HCT116 (cell line): ENCODE measurements around the gene POLR2A. TPM values are rescaled to one million over a fixed set of nuclear protein-coding genes. Genes with fewer than 3 reads are reported as not detected.

ENCODE experiments used
- ATAC-seq: fragments of 200-7000 bp; cut with Tn5 transposase; 2 replicates; pipeline ENCODE4 v1.9.1; 2020; ENCODE audit warnings: mild to moderate bottlenecking, moderate library complexity
- BruUV-seq: library from RNA; stranded (reverse); fragments of 400-500 nt; replicated peaks from 2 replicates; lab custom pipeline; 2021; lab: Mats Ljungman, UMichigan
- CTCF ChIA-PET: fragments of 300-600 bp; sonication (Branson Sonifier 250); formaldehyde crosslinking; loops from one replicate; lab custom pipeline; 2021; ENCODE audit warnings: antibody characterized with exemption; lab: Charles Lee
- POLR2A ChIA-PET: fragments of 300-600, 350-600 bp; sonication (Branson Sonifier 250); formaldehyde crosslinking; loops from one replicate; lab custom pipeline; 2021; ENCODE audit warnings: antibody characterized with exemption; lab: Charles Lee
- RAD21 ChIA-PET, 2 experiments: fragments of 300-600 bp; sonication (Branson Sonifier 250); formaldehyde crosslinking; loops; one replicate each; lab custom pipeline; 2023; ENCODE audit warnings: low total read pairs in 2 of 2; ENCODE audit not compliant: uncharacterized antibody in 2 of 2, unreplicated experiment in 2 of 2, low non-redundant PET in 1 of 2; lab: Charles Lee
- DNase-seq: peaks from one replicate; pipeline ENCODE4 v3.0.0-alpha.2; 2010; ENCODE audit warnings: low read depth, low spot score
- H2AFZ ChIP-seq: fragments of 200-600 bp; shearing (Covaris generic), sonication (generic); 2 replicates; pipeline ENCODE4 v1.6.1; 2017; ENCODE audit warnings: low read depth, mixed run types, mixed read lengths, antibody characterized with exemption, low read length; ENCODE audit not compliant: poor library complexity, severe bottlenecking
- H3K27ac ChIP-seq: 2 replicates; pipeline ENCODE4 v1.5.1; 2012; ENCODE audit warnings: low read depth, low read length
- H3K27me3 ChIP-seq: fragments of 200-600 bp; sonication (generic); 2 replicates; pipeline ENCODE4 v1.6.1; 2016; ENCODE audit warnings: mixed run types, low read length, mixed read lengths; ENCODE audit not compliant: insufficient read depth
- H3K36me3 ChIP-seq, 2 experiments: fragments of 200-500 bp in 1 of 2; fragments of 200-600 bp in 1 of 2; sonication (Bioruptor generic) in 1 of 2; sonication (generic) in 1 of 2; 2 replicates each; pipeline versions ENCODE4 v1.5.1 to v1.6.1; 2014 to 2016; ENCODE audit warnings: low read length in 2 of 2, inconsistent platforms in 1 of 2, mixed read lengths in 1 of 2, mixed run types in 1 of 2; ENCODE audit not compliant: insufficient read depth in 2 of 2, control insufficient read depth in 1 of 2
- H3K4me1 ChIP-seq, 2 experiments: fragments of 200-600 bp in 1 of 2; sonication (generic) in 1 of 2; 2 replicates each; pipeline versions ENCODE4 v1.5.1 to v1.6.1; 2012 to 2017; ENCODE audit warnings: low read length in 2 of 2, inconsistent platforms in 1 of 2, mild to moderate bottlenecking in 1 of 2, mixed read lengths in 1 of 2, mixed run types in 1 of 2, moderate library complexity in 1 of 2; ENCODE audit not compliant: insufficient read depth in 2 of 2, control insufficient read depth in 1 of 2
- H3K4me2 ChIP-seq: fragments of 200-600 bp; sonication (generic); 2 replicates; pipeline ENCODE4 v1.6.1; 2017; ENCODE audit warnings: mixed run types, low read length, mixed read lengths
- H3K4me3 ChIP-seq, 2 experiments: fragments of 200-600 bp in 1 of 2; sonication (generic) in 1 of 2; replicated peaks in 1 of 2; 2 replicates each; pipeline ENCODE4 v1.5.1; 2011 to 2016; ENCODE audit warnings: low read length in 2 of 2, control low read depth in 1 of 2, low read depth in 1 of 2, mild to moderate bottlenecking in 1 of 2, mixed read lengths in 1 of 2, mixed run types in 1 of 2
- H3K79me2 ChIP-seq: fragments of 200-600 bp; sonication (generic); 2 replicates; pipeline ENCODE4 v1.6.1; 2017; ENCODE audit warnings: mild to moderate bottlenecking, mixed run types, low read length, moderate library complexity, mixed read lengths; ENCODE audit not compliant: insufficient read depth
- H3K9ac ChIP-seq: fragments of 200-600 bp; sonication (generic); 2 replicates; pipeline ENCODE4 v1.6.1; 2016; ENCODE audit warnings: low read length, mixed read lengths
- H3K9me2 ChIP-seq: fragments of 200-600 bp; sonication (generic), shearing (Covaris generic); 2 replicates; pipeline ENCODE4 v1.6.1; 2017; ENCODE audit warnings: mixed run types, mild to moderate bottlenecking, moderate library complexity; ENCODE audit not compliant: insufficient read depth
- H3K9me3 ChIP-seq, 2 experiments: fragments of 200-500 bp in 1 of 2; fragments of 200-600 bp in 1 of 2; sonication (Bioruptor generic) in 1 of 2; sonication (generic) in 1 of 2; 2 replicates each; pipeline ENCODE4 v1.6.1; 2014 to 2017; ENCODE audit warnings: low read length in 2 of 2, mixed read lengths in 2 of 2, inconsistent platforms in 1 of 2, low read depth in 1 of 2, mild to moderate bottlenecking in 1 of 2, mixed run types in 1 of 2, moderate library complexity in 1 of 2; ENCODE audit not compliant: control insufficient read depth in 1 of 2, insufficient read depth in 1 of 2
- H4K20me1 ChIP-seq: fragments of 200-600 bp; sonication (generic), shearing (Covaris generic); 2 replicates; pipeline ENCODE4 v1.6.1; 2017; ENCODE audit warnings: mixed run types, mild to moderate bottlenecking, moderate library complexity; ENCODE audit not compliant: insufficient read depth
- CEBPB ChIP-seq: IDR thresholded peaks from 2 replicates; pipeline ENCODE4 v1.6.1; 2012; ENCODE audit warnings: low read depth
- JUND ChIP-seq: IDR thresholded peaks from 2 replicates; pipeline ENCODE4 v1.6.1; 2012
- SIN3A ChIP-seq: IDR thresholded peaks from 2 replicates; pipeline ENCODE4 v1.6.1; 2012; ENCODE audit warnings: low read depth
- SP1 ChIP-seq: IDR thresholded peaks from 2 replicates; pipeline ENCODE4 v1.6.1; 2012; ENCODE audit warnings: low read depth
- SRF ChIP-seq: IDR thresholded peaks from 2 replicates; pipeline ENCODE4 v1.6.1; 2012; ENCODE audit warnings: low read depth
- ZFX ChIP-seq: fragments of 450-650 bp; IDR thresholded peaks from 2 replicates; pipeline ENCODE4 v1.6.1; 2017
- intact Hi-C: fragments of 100-400 bp; cut with micrococcal nuclease; formaldehyde crosslinking; loops from 2 replicates; pipeline ENCODE4 v1.10.0; 2022
- total RNA-seq: library from RNA; stranded (reverse); gene quantifications from one replicate; pipeline ENCODE4 v1.2.1, GENCODE V29; 2021; ENCODE audit not compliant: unreplicated experiment
- TF ChIP-seq, protein P1 (sequence below): IDR thresholded peaks from 2 replicates; pipeline ENCODE4 v1.6.1; 2011; ENCODE audit warnings: mild to moderate bottlenecking, low read length, moderate library complexity; ENCODE audit not compliant: insufficient replicate concordance; ENCODE audit errors: extremely low read depth

Gene POLR2A
- total RNA-seq, 1 experiment from 2014 or later: 205 TPM

- intact Hi-C loops: no loop called here
- Histone ChIP-seq H3K4me2 (no peak overlapping the region), H2AFZ (no peak overlapping the region), H3K9me2 (no peaks in the 10 kb centered on the region), H3K4me1 (peaks cover 29 to 42% of the 10 kb centered on the region in 2 experiments), H3K9me3 (no peaks in the 10 kb centered on the region), H3K36me3 (no peaks in the 10 kb centered on the region), H4K20me1 (no peaks in the 10 kb centered on the region), H3K4me3 (no peak overlapping the region), H3K27ac (no peak overlapping the region), H3K27me3 (no peaks in the 10 kb centered on the region), H3K79me2 (no peaks in the 10 kb centered on the region), H3K9ac (no peak overlapping the region)
- DNase-seq (no peak), ATAC-seq (no peak)
- CTCF ChIA-PET: interaction anchor here (1.3 kb wide), 1 partner anchor 119 kb away, joined by 3 read pairs; no protein-coding TSS in a partner anchor
- TF ChIP-seq JUND: no peak
- TF ChIP-seq, protein P1, sequence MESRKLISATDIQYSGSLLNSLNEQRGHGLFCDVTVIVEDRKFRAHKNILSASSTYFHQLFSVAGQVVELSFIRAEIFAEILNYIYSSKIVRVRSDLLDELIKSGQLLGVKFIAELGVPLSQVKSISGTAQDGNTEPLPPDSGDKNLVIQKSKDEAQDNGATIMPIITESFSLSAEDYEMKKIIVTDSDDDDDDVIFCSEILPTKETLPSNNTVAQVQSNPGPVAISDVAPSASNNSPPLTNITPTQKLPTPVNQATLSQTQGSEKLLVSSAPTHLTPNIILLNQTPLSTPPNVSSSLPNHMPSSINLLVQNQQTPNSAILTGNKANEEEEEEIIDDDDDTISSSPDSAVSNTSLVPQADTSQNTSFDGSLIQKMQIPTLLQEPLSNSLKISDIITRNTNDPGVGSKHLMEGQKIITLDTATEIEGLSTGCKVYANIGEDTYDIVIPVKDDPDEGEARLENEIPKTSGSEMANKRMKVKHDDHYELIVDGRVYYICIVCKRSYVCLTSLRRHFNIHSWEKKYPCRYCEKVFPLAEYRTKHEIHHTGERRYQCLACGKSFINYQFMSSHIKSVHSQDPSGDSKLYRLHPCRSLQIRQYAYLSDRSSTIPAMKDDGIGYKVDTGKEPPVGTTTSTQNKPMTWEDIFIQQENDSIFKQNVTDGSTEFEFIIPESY: no peak
- no peak for TF ChIP-seq SIN3A
- no peak for TF ChIP-seq CEBPB
- TF ChIP-seq SRF: no peak
- RAD21 ChIA-PET: no interaction called here
- POLR2A ChIA-PET: interaction anchor here (0.6 kb wide), 1 partner anchor 286 kb away, joined by 3 read pairs; no protein-coding TSS in a partner anchor
- BruUV-seq: no TSS peak
Measured at GRCh38 chr17:7441266-7441665, 42.9 kb upstream of the POLR2A start.

DNA sequence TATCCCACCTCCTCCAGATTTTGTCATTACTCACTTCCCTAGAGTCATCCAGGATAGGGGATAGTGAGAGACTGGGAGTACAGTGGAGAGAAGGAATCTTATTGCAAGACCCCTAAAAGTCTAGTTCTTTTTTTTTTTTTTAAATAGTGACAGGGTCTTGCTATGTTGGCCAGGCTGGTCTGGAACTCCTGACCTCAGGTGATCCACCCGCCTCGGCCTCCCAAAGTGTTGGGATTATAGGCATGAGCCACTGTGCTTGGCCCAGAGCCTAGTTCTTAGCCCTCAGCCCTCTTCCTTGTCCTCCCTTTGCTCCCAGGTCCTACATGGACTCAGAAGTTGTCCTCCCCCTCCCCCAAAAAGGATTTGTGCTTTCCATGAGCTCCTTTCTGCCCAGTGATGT lies 42.0 kb upstream of the POLR2A start:
- intact Hi-C loops: no loop called here
- POLR2A ChIA-PET: no interaction called here

More for the DNA sequence above, 42.0 kb upstream of the POLR2A start:
- Histone ChIP-seq H3K27me3 (no peaks in the 10 kb centered on the region), H3K4me1 (peaks cover 23 to 33% of the 10 kb centered on the region in 2 experiments), H3K36me3 (no peaks in the 10 kb centered on the region), H3K79me2 (no peaks in the 10 kb centered on the region), H2AFZ (no peak overlapping the region), H3K4me2 (no peak overlapping the region), H3K4me3 (no peak overlapping the region), H3K9me2 (no peaks in the 10 kb centered on the region), H4K20me1 (no peaks in the 10 kb centered on the region), H3K9ac (no peak overlapping the region), H3K27ac (no peak overlapping the region), H3K9me3 (no peaks in the 10 kb centered on the region)
- ChIA-PET CTCF (interaction anchor here (1.3 kb wide), 1 partner anchor 118 kb away, joined by 3 read pairs; no protein-coding TSS in a partner anchor), RAD21 (no interaction called here)
- ATAC-seq: no peak
- no peak for TF ChIP-seq SIN3A
- no peak for TF ChIP-seq CEBPB
- TF ChIP-seq SP1: no peak
- TF ChIP-seq ZFX: no peak
- no peak for DNase-seq
- no TSS peak for BruUV-seq
